Limb (tissue), 2 donors: ENCODE data around the gene STMN3.
"Not testable (repeated sequence)": the region's sequence is repeated elsewhere in the genome, so short reads cannot be mapped to it uniquely, and the experiment has no call there.

ENCODE experiments used
- DNase-seq, 2 donors: peaks; one replicate each; pipeline ENCODE4 v3.0.0-alpha.2; 2016; ENCODE audit errors: extremely low spot score in 2 of 2

The STMN3 gene

DNA sequence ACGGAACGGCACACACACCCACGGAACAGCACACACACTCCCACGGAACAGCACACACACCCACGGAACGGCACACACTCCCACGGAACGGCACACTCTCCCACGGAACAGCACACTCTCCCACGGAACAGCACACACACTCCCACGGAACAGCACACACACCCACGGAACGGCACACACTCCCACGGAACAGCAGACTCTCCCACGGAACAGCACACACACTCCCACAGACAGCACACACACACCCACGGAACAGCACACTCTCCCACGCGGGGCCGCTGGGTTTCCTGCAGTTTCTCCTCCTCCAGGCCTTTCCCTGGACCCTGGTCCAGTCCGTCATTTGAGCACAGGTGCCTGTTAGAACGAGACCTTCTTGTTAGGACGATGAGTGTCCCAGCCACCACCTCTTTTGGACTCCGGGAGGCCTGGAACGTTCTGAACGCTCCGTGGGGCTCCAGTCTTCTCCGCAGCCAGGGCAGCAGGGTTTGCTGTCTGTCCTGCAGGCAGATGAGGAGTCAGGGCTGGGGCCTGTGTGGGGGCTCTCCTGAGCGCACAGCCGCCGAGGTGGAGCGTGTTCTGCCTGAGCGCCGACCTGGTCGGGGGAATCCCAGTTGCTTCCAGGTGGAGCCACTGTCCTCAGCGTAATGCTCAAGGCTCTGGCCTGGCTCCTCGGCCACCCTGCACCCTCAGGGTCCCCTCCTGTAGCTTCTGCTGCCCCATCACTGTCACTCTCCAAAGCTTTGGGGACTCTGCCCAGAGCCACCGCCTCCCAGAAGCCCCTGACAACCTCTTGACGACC, 25.6 kb upstream of the STMN3 start:
- no peak for DNase-seq

- DNase-seq = no peak
Observed at GRCh38 chr20:63678071-63678470, 24.8 kb upstream of the STMN3 start.

DNA sequence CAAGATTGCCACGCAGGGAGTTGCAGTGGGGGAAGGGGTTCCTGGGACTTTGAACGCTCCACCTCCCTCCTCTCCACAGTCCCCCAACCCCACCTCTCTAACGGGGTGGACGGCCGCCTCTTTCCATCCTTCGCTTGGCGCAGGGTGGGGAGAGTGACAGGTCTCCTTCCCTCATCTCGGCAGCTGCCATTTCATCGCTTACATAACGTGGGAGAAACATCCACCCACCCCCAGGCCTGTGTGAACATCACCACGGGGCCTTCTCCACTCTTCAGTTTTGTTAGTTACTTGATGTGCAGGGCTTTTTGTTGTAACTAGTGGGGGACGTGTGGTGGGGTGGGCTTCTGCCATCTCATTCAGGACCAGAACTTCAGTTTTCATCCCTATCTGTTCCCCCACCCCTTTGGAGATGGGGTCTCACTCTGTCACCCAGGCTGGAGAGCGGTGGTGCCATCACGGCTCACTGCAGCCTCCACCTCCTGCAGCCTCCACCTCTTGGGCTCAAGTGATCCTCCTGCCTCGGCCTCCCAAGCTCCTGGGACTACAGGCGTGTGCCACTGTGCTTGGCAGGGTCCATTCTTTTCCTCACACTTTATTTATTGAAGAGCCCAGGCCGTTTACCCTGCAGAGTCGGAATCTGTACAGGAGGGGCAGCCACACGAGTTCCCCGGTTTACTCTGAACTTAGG, 22.6 kb upstream of the STMN3 start:
- no peak for DNase-seq

DNA sequence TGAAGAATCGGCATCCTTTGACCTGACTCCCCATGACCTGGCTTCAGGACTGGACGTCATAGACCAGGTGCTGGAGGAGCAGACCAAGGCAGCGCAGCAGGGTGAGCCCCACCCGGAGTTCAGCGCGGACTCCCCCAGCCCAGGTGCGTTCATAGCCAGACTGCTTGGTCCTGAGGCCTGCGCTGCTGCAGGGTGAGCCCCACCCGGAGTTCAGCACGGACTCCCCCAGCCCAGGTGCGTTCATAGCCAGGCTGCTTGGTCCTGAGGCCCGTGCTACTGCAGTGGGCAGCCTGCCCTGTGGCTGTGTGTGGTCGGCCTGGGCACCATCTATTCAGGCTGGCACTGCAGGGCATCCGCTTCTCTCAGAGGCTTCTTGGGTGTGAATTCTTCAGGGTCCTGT, 20.7 kb upstream of the STMN3 start:
- no peak for DNase-seq

- DNase-seq = no peak
Observed at GRCh38 chr20:63672666-63673065, 19.4 kb upstream of the STMN3 start.

DNA sequence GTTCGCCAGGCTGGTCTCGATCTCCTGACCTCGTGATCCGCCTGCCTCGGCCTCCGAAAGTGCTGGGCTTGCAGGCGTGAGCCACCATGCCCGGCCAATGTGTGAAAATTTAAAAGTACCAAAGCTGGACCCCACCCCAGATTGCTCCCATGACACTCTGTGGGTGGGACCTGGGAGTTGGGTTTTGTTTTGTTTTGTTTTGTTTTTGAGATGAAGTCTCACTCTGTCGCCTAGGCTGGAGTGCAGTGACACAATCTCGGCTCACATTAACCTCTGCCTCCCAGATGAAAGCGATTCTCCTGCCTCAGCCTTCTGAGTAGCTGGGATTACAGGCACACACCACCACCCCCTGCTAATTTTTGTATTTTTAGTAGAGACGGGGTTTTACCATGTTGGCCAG, 18.5 kb upstream of the STMN3 start:
- not testable (repeated sequence) for DNase-seq

DNA sequence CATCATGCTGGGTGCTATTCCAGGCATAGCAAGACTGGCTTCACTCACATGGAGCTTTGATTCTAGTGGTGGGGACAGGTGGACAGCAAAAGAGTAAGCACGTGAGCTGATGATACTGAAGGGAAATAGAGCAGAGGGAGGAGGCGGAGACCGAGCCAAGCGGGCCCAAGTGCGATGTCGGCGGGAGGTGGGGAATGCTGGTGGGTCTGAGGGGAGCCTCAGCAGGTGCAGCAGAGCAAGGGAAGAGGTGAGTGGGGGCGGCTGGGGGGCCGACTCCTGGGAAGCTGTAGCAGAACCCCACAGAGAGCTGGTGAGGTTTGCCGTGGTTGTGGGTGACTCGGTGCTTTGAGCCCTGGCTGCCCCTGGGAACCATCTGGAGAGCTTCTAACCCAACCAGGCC, 15.1 kb upstream of the STMN3 start:
- no peak for DNase-seq

- DNase-seq = no peak
Observed at GRCh38 chr20:63667858-63668257, 14.6 kb upstream of the STMN3 start.

DNA sequence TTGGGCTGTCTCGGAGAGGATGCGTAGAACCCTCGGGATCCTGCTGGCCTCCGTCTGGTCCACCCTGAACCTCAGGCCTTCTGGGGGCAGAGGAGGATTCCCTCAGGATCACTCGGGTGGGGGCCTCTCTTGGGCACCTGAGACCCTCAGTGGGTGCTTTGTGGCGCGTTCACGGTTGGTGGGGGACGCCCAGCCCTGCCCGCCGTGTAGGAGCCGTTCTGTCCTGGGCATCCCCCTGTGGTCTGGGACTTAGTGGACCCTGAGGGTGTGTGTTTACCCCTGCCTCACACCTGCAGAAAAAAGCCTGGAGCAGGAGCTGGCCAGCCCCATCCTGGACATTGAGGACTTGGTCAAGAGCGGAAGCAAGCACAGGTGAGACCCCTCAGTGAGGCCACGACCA, 12.5 kb upstream of the STMN3 start:
- no peak for DNase-seq

GRCh38 chr20:63664861-63665594, 11.8 kb upstream of the STMN3 start:
- no peak for DNase-seq

DNA sequence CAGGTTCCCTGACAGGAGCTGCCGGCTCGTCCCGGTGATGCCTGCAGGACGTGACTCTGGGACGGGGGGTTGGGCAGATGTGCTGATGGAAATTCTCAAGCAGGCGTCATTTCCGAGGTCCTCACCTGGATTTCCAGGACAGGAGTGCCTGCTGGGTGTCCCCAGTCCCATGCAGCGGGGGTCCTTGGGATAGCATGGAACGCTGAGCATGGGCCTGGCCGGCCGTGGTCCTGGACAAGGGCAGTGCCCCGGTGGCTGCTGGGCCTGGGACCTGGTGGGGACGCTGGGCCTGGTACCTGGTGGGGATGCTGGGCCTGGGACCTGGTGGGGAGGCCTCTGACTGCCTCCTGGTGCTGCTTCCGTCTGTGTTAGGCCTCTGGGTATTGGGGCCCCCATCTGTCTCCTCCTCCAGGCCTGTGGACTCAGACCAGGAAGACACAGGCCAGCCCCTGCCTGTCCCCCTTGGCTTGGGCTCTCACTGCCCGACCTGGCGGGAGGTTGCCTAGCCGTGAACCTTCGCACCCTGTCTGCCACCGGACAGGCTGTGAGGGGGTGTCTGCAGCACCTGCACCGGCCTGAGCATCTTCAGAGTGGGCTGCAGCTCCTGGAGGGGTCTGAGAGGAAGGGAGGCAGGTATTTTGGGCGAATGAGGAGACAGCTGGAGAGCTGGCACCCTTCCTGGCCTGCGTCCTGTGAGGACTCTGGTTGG, 11.1 kb upstream of the STMN3 start:
- DNase-seq = no peak

DNA sequence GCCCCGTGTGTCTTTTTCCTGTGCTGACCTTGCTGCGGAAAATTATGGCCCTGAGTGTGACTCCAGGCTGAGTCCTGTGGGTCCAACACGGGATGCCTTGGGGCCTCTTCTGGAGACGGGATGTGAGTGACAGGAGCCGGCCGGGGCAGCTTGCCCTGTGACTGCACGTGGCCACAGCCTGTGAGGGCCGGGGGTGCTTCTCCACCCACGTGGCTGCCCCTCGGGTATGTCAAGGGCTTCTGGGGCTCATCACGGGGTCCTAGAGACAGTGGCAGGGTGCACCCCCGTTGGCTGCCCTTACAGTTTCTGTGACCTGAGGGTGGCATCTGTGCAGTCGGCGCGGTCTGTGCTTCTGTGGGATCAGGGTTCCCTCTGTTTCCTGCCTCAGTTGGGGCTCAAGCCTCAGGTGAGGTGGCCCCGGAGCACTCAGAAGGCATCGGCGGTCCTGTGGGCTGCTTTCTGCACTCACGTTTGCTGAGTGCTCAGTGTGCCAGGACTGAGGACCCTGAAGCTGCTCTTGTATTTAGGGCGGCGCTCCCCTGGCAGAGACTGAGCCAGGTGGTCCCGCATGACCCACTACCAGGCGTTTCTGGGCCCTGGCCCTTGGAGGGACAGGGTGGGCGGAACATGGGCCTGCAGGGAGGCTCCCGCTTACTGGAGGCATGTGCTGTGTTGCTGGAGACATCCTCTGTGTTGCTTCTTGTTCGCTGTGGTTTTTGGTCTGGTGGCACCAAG, 10.3 kb upstream of the STMN3 start:
- no peak for DNase-seq

- DNase-seq = no peak
Observed at GRCh38 chr20:63662813-63663189, 9.6 kb upstream of the STMN3 start.

GRCh38 chr20:63661959-63662812, 9.0 kb upstream of the STMN3 start:
- DNase-seq = no peak

DNA sequence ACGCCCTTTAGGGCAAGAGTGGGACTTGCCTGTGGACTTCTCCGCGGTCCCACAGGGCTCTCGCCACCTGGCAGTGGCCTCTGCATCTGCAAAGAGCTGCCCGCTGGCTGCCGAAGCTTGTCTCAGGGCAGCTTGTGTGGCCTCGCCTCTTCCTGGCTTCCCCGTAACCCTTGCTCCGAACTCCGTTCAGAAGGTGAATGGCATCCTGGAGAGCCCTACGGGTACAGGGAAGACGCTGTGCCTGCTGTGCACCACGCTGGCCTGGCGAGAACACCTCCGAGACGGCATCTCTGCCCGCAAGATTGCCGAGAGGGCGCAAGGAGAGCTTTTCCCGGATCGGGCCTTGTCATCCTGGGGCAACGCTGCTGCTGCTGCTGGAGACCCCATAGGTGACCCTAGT, 7.9 kb upstream of the STMN3 start:
- no peak for DNase-seq

GRCh38 chr20:63660622-63661021, 7.4 kb upstream of the STMN3 start:
- no peak for DNase-seq

DNA sequence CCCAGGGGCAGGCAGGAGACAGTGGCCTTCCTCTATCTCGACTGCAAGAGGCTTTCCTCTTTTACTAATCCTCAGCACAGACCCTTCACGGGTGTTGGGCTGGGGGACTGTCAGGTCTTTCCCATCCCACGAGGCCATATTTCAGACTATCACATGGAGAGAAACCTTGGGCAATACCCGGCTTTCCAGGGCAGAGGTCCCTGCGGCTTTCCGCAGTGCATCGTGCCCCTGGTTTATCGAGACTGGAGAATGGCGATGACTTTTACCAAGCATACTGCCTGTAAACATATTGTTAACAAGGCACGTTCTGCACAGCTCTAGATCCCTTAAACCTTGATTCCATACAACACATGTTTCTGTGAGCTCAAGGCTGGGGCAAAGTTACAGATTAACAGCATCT, 7.0 kb upstream of the STMN3 start:
- not testable (repeated sequence) for DNase-seq

GRCh38 chr20:63659370-63659769, 6.1 kb upstream of the STMN3 start:
- DNase-seq = no peak

DNA sequence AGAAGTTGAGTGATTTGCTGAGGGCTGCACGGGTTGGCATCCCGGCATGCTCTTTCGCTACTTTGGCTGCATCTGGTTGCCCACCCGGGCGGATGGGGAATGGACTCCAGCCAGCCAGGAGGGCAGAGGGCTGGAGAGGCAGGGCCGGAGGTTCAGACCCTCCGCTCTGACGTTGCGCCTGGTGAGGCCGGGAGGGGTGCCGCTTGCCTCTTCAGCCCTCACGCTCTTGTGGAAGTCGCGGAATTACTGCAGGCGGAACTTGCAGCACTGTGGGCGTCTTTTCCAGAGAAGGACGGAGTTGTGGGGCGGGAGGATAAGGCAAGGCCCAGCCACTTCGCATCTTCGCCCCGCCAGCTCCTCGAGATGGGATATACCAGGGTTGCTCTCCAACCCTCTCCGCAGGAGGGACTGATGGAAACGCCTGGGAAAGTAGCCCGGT, 5.5 kb upstream of the STMN3 start:
- no peak for DNase-seq
